IMR-90 (cell line): ENCODE measurements around the gene ANKH. TPM values are rescaled to one million over a fixed set of nuclear protein-coding genes. Genes with fewer than 3 reads are reported as not detected.

Source experiments
- ATAC-seq: fragments of 200-7000 bp; cut with Tn5 transposase; 2 replicates; pipeline ENCODE4 v1.9.1; 2020; ENCODE audit warnings: low read depth, mild to moderate bottlenecking, moderate library complexity
- BruUV-seq: library from RNA; stranded (reverse); fragments of 400-500 nt; replicated peaks from 2 replicates; lab custom pipeline; 2021; lab: Mats Ljungman, UMichigan
- CTCF ChIA-PET: fragments of 300-600 bp; formaldehyde crosslinking; extraction: SDS; loops from one replicate; lab custom pipeline; 2021; ENCODE audit warnings: antibody characterized with exemption; lab: Yijun Ruan, JAX
- POLR2A ChIA-PET: fragments of 300-600 bp; sonication (Branson Sonifier 250); formaldehyde crosslinking; loops from one replicate; lab custom pipeline; 2022; ENCODE audit warnings: antibody characterized with exemption; ENCODE audit not compliant: unreplicated experiment; lab: Charles Lee
- DNase-seq: peaks from one replicate; pipeline ENCODE4 v3.0.0; 2013
- H2AFZ ChIP-seq: replicated peaks from 2 replicates; pipeline ENCODE3; 2013; ENCODE audit warnings: low read length, mild to moderate bottlenecking; ENCODE audit not compliant: poor library complexity
- H2AK5ac ChIP-seq: 2 replicates; pipeline ENCODE4 v1.6.1; 2013; ENCODE audit warnings: low read depth, low read length, inconsistent platforms
- H2AK9ac ChIP-seq: replicated peaks from 2 replicates; pipeline ENCODE3; 2013; ENCODE audit warnings: mild to moderate bottlenecking, low read depth, low read length, moderate library complexity; ENCODE audit not compliant: poor library complexity
- H2BK120ac ChIP-seq: 2 replicates; pipeline ENCODE4 v1.6.1; 2013; ENCODE audit warnings: low read depth, low read length, inconsistent platforms
- H2BK15ac ChIP-seq: 3 replicates; pipeline ENCODE4 v1.6.1; 2013; ENCODE audit warnings: low read depth, low read length, inconsistent platforms
- H2BK20ac ChIP-seq: 2 replicates; pipeline ENCODE4 v1.6.1; 2013; ENCODE audit warnings: low read depth, mild to moderate bottlenecking, inconsistent platforms, low read length, moderate library complexity
- H2BK5ac ChIP-seq: 2 replicates; pipeline ENCODE4 v1.6.1; 2013; ENCODE audit warnings: mild to moderate bottlenecking, low read depth, low read length, inconsistent platforms; ENCODE audit not compliant: poor library complexity, severe bottlenecking
- H3K14ac ChIP-seq: replicated peaks from 2 replicates; pipeline ENCODE4 v1.6.1; 2013; ENCODE audit warnings: low read depth, low read length, inconsistent platforms
- H3K18ac ChIP-seq: 2 replicates; pipeline ENCODE4 v1.6.1; 2013; ENCODE audit warnings: low read depth, low read length, control low read depth
- H3K23ac ChIP-seq: 2 replicates; pipeline ENCODE4 v1.6.1; 2013; ENCODE audit warnings: low read depth, low read length, inconsistent platforms
- H3K27ac ChIP-seq: 2 replicates; pipeline ENCODE4 v1.5.1; 2013; ENCODE audit warnings: mild to moderate bottlenecking, control low read depth, low read length; ENCODE audit not compliant: insufficient read depth
- H3K27me3 ChIP-seq: 2 replicates; pipeline ENCODE4 v1.6.1; 2013; ENCODE audit warnings: low read length; ENCODE audit not compliant: control insufficient read depth, insufficient read depth
- H3K36me3 ChIP-seq: 2 replicates; pipeline ENCODE4 v1.6.1; 2013; ENCODE audit warnings: low read length, mixed read lengths; ENCODE audit not compliant: control insufficient read depth, insufficient read depth
- H3K4ac ChIP-seq: 2 replicates; pipeline ENCODE4 v1.6.1; 2013; ENCODE audit warnings: low read depth, low read length, inconsistent platforms
- H3K4me1 ChIP-seq: 2 replicates; pipeline ENCODE4 v1.6.1; 2013; ENCODE audit warnings: low read length, mixed read lengths; ENCODE audit not compliant: control insufficient read depth, insufficient read depth
- H3K4me2 ChIP-seq: 2 replicates; pipeline ENCODE4 v1.6.1; 2013; ENCODE audit warnings: low read depth, mild to moderate bottlenecking, control low read depth, low read length, moderate library complexity
- H3K4me3 ChIP-seq: 2 replicates; pipeline ENCODE4 v1.5.1; 2013; ENCODE audit warnings: low read depth, mild to moderate bottlenecking, control low read depth, low read length, moderate library complexity; ENCODE audit not compliant: insufficient read depth
- H3K56ac ChIP-seq: 2 replicates; pipeline ENCODE4 v1.6.1; 2013; ENCODE audit warnings: low read length, inconsistent platforms; ENCODE audit not compliant: insufficient read depth; ENCODE audit errors: extremely low read depth
- H3K79me1 ChIP-seq, 2 experiments: 2 replicates each; pipeline ENCODE4 v1.6.1; 2013; ENCODE audit warnings: low read length in 2 of 2, inconsistent platforms in 1 of 2, low read depth in 1 of 2
- H3K9ac ChIP-seq: 2 replicates; pipeline ENCODE4 v1.6.1; 2013; ENCODE audit warnings: low read depth, low read length, control low read depth
- H3K9me1 ChIP-seq: 2 replicates; pipeline ENCODE4 v1.6.1; 2013; ENCODE audit warnings: low read length, inconsistent platforms; ENCODE audit not compliant: insufficient read depth
- H3K9me3 ChIP-seq: 2 replicates; pipeline ENCODE4 v1.6.1; 2013; ENCODE audit warnings: low read length; ENCODE audit not compliant: control insufficient read depth, insufficient read depth
- H4K20me1 ChIP-seq: 2 replicates; pipeline ENCODE4 v1.6.1; 2013; ENCODE audit warnings: low read length, inconsistent platforms; ENCODE audit not compliant: insufficient read depth
- H4K5ac ChIP-seq: 2 replicates; pipeline ENCODE4 v1.6.1; 2013; ENCODE audit warnings: mild to moderate bottlenecking, low read depth, low read length, control low read depth
- H4K8ac ChIP-seq, 2 experiments: 2 replicates each; pipeline ENCODE4 v1.6.1; 2013; ENCODE audit warnings: low read depth in 2 of 2, low read length in 2 of 2, control low read depth in 1 of 2, inconsistent platforms in 1 of 2
- H4K91ac ChIP-seq: 2 replicates; pipeline ENCODE4 v1.6.1; 2013; ENCODE audit warnings: low read depth, low read length, inconsistent platforms; ENCODE audit not compliant: insufficient read depth
- BHLHE40 ChIP-seq: fragments of 150-350 bp; IDR thresholded peaks from 2 replicates; pipeline ENCODE4 v1.6.1; 2016; ENCODE audit warnings: mild to moderate bottlenecking, low read depth, low read length
- CEBPB ChIP-seq: IDR thresholded peaks from 2 replicates; pipeline ENCODE4 v1.6.1; 2012; ENCODE audit warnings: low read depth, low read length, improper control_type of control experiment
- CHD1 ChIP-seq: IDR thresholded peaks from 2 replicates; pipeline ENCODE4 v1.6.1; 2012; ENCODE audit warnings: low read depth, low read length, improper control_type of control experiment
- FOS ChIP-seq: fragments of 150-350 bp; IDR thresholded peaks from 2 replicates; pipeline ENCODE4 v1.6.1; 2016; ENCODE audit warnings: low read depth, low read length
- MAFK ChIP-seq: IDR thresholded peaks from 2 replicates; pipeline ENCODE4 v1.6.1; 2012; ENCODE audit warnings: low read depth, low read length, improper control_type of control experiment
- MAZ ChIP-seq: IDR thresholded peaks from 2 replicates; pipeline ENCODE4 v1.6.1; 2012; ENCODE audit warnings: low read depth, mild to moderate bottlenecking, low read length, improper control_type of control experiment, moderate library complexity, borderline replicate concordance
- MXI1 ChIP-seq: IDR thresholded peaks from 2 replicates; pipeline ENCODE4 v1.6.1; 2012; ENCODE audit warnings: low read depth, mild to moderate bottlenecking, low read length, moderate library complexity, borderline replicate concordance
- NFE2L2 ChIP-seq: fragments of 150-350 bp; IDR thresholded peaks from 2 replicates; pipeline ENCODE4 v1.6.1; 2016; ENCODE audit warnings: low read depth, mild to moderate bottlenecking, low read length
- POLR2A ChIP-seq: IDR thresholded peaks from 2 replicates; pipeline ENCODE4 v1.6.1; 2012; ENCODE audit warnings: mild to moderate bottlenecking, low read depth, low read length
- RAD21 ChIP-seq: IDR thresholded peaks from 2 replicates; pipeline ENCODE4 v1.6.1; 2012; ENCODE audit warnings: low read length, improper control_type of control experiment
- RCOR1 ChIP-seq: IDR thresholded peaks from 2 replicates; pipeline ENCODE4 v1.6.1; 2012; ENCODE audit warnings: mild to moderate bottlenecking, low read length, improper control_type of control experiment; ENCODE audit not compliant: insufficient replicate concordance
- RFX5 ChIP-seq: IDR thresholded peaks from 2 replicates; pipeline ENCODE4 v1.8.0; 2012; ENCODE audit warnings: low read depth, mild to moderate bottlenecking, low read length, moderate library complexity
- SMC3 ChIP-seq: fragments of 150-350 bp; IDR thresholded peaks from 2 replicates; pipeline ENCODE4 v1.6.1; 2016; ENCODE audit warnings: low read depth, mild to moderate bottlenecking, antibody characterized with exemption, low read length, moderate library complexity
- USF2 ChIP-seq: fragments of 150-350 bp; IDR thresholded peaks from 2 replicates; pipeline ENCODE4 v1.6.1; 2017; ENCODE audit warnings: mild to moderate bottlenecking, antibody characterized with exemption, low read length, low read depth
- WGBS, 2 experiments: methylation state at CpG; one replicate each; pipeline versions ENCODE4 v1.1.5 to v1.1.7; 2013; ENCODE audit warnings: missing lambda C conversion rate in 2 of 2; ENCODE audit not compliant: insufficient read length in 1 of 2; ENCODE audit errors: extremely low coverage in 2 of 2; 5-methylcytosine and 5-hydroxymethylcytosine counted together
- dilution Hi-C: fragments of 300-500 bp; cut with HindIII; formaldehyde crosslinking; loops from one replicate; pipeline ENCODE4 v1.14.3; 2018; ENCODE audit warnings: low sequenced_read_pairs; ENCODE audit not compliant: unreplicated experiment
- in situ Hi-C: fragments of 300-500 bp; cut with MboI; formaldehyde crosslinking; loops from 3 replicates; pipeline ENCODE4 v1.14.3; 2019; ENCODE audit warnings: low sequenced_read_pairs, inconsistent platforms, mixed read lengths
- intact Hi-C: fragments of 100-400 bp; cut with micrococcal nuclease; formaldehyde crosslinking; loops from 2 replicates; pipeline ENCODE4 v1.10.0; 2022
- polyA plus RNA-seq, 3 experiments: library from polyadenylated mRNA; depleted of rRNA; stranded (reverse); fragments of >200 nt; gene quantifications; 2 replicates each; pipeline ENCODE4 v1.2.3, GENCODE V29; 2012; ENCODE audit warnings: low replicate concordance in 1 of 3
- total RNA-seq: library from RNA; depleted of rRNA; stranded (reverse); fragments of >200 nt; gene quantifications from 2 replicates; pipeline ENCODE4 v1.2.3, GENCODE V29; 2012
- TF ChIP-seq, protein P1 (sequence below): conservative IDR thresholded peaks from 2 replicates; pipeline ENCODE4 v1.5.1; 2012; ENCODE audit warnings: mild to moderate bottlenecking, low read depth, low read length, improper control_type of control experiment
- TF ChIP-seq, protein P2 (sequence below): fragments of 150-350 bp; IDR thresholded peaks from 2 replicates; pipeline ENCODE4 v1.6.1; 2016; ENCODE audit warnings: low read depth, mild to moderate bottlenecking, low read length, moderate library complexity, borderline replicate concordance

ANKH gene
- total and polyA plus RNA-seq, 2 of the 4 experiments (the other 2 are of a cell fraction) = 5.2 to 17.2 TPM

DNA sequence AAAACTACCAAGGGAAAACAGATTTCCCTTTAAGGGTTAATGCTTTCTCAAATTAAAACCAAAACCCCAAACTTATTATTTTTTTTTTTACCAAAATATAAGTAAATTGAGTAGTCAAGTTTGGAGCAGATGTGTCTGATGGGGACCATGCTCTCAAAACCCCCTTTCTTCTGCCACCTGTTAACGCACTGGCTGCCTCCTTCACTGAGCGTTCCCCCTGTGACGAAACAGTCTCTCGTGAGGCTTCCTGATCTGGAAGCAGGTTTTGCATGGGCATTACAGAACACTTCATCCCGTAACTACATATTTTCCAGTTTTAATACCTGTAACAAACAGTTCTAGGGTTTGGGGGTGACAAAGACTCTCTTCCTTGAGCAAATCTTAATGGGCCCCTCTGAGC is 59.4 kb downstream of the ANKH start:
- 0 out of 3 replicates have a peak overlapping the region, but pooled peaks have one; percentile 28 for H2BK15ac ChIP-seq
- DNase-seq (no peak), ATAC-seq (no peak)
- no peak overlapping the region for H2AFZ ChIP-seq
- TF ChIP-seq MXI1 (no peak), RFX5 (no peak), MAZ (no peak), RCOR1 (no peak), RAD21 (no peak), POLR2A (no peak), USF2 (no peak), SMC3 (no peak), MAFK (no peak), CEBPB (no peak), BHLHE40 (no peak), FOS (no peak), CHD1 (no peak), NFE2L2 (no peak)
- TF ChIP-seq, protein P1, sequence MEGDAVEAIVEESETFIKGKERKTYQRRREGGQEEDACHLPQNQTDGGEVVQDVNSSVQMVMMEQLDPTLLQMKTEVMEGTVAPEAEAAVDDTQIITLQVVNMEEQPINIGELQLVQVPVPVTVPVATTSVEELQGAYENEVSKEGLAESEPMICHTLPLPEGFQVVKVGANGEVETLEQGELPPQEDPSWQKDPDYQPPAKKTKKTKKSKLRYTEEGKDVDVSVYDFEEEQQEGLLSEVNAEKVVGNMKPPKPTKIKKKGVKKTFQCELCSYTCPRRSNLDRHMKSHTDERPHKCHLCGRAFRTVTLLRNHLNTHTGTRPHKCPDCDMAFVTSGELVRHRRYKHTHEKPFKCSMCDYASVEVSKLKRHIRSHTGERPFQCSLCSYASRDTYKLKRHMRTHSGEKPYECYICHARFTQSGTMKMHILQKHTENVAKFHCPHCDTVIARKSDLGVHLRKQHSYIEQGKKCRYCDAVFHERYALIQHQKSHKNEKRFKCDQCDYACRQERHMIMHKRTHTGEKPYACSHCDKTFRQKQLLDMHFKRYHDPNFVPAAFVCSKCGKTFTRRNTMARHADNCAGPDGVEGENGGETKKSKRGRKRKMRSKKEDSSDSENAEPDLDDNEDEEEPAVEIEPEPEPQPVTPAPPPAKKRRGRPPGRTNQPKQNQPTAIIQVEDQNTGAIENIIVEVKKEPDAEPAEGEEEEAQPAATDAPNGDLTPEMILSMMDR = no peak
- TF ChIP-seq, protein P2, sequence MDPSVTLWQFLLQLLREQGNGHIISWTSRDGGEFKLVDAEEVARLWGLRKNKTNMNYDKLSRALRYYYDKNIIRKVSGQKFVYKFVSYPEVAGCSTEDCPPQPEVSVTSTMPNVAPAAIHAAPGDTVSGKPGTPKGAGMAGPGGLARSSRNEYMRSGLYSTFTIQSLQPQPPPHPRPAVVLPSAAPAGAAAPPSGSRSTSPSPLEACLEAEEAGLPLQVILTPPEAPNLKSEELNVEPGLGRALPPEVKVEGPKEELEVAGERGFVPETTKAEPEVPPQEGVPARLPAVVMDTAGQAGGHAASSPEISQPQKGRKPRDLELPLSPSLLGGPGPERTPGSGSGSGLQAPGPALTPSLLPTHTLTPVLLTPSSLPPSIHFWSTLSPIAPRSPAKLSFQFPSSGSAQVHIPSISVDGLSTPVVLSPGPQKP = no peak
- H4K5ac ChIP-seq = no peak overlapping the region
- H3K4me2 ChIP-seq = no peak overlapping the region
- H3K79me1 ChIP-seq = peaks cover 6 to 17% of the 10 kb centered on the region in 2 experiments; a peak in 2 of 4 replicates
- BruUV-seq = no TSS peak
- H3K4ac ChIP-seq = no peak overlapping the region
- H3K36me3 ChIP-seq = no peaks in the 10 kb centered on the region
- dilution Hi-C loops = no loop called here
- intact Hi-C loops = no loop called here
- H3K18ac ChIP-seq = no peak overlapping the region
- no peak overlapping the region for H3K56ac ChIP-seq
- ChIA-PET CTCF (no interaction called here), POLR2A (no interaction called here)
- no peak overlapping the region for H2AK9ac ChIP-seq
- no peak overlapping the region for H2BK5ac ChIP-seq
- H3K14ac ChIP-seq = no peak overlapping the region
- H3K27me3 ChIP-seq = no peaks in the 10 kb centered on the region
- H3K9me3 ChIP-seq = no peaks in the 10 kb centered on the region
- in situ Hi-C loops = no loop called here
- H3K23ac ChIP-seq = no peak overlapping the region
- H4K8ac ChIP-seq = no peak overlapping the region
- H4K91ac ChIP-seq = no peak overlapping the region
- H3K9ac ChIP-seq = no peak overlapping the region
- WGBS, 2 experiments = 100% methylated on average over 4 of the region's 5 CpGs; no CpG with 5 or more reads in 1 of the 2 experiments
- H3K9me1 ChIP-seq = peaks cover 5% of the 10 kb centered on the region; the same call in 1 of the 2 replicates
- peak overlapping the region; percentile 23; the same call in 1 of the 2 replicates for H2BK20ac ChIP-seq
- no peak overlapping the region for H3K4me3 ChIP-seq
- peaks cover 17% of the 10 kb centered on the region for H3K4me1 ChIP-seq
- no peaks in the 10 kb centered on the region for H4K20me1 ChIP-seq
- no peak overlapping the region for H3K27ac ChIP-seq
- H2BK120ac ChIP-seq = no peak overlapping the region
- no peak overlapping the region; the same call in 1 of the 2 replicates for H2AK5ac ChIP-seq
